Measurements from ENCODE around the gene TMED1. TPM values are rescaled to one million over a fixed set of nuclear protein-coding genes. Genes with fewer than 3 reads are reported as not detected.
"Not testable (repeated sequence)": the region's sequence is repeated elsewhere in the genome, so short reads cannot be mapped to it uniquely, and the experiment has no call there.

TMED1 gene
- total and polyA plus RNA-seq, 10 donors, result 13.1 to 30.5 (median 19.3) TPM

DNA sequence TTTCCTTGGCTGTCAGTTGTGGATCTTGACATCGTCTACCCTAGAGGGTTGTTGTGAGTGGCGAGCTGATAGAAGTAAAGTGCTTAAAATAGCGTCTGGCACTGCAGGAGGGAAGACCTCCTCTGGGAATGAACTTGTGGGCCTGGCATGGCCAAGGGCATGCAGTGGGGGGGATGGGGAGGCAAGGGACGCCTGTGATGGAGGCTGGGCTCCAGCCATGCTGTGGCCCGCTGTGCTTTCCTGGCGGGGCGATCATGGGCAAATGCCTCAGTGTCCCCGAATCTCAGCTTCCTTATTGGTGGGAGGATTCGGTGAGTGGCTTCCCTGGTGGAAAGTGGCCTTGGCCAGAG lies 46.1 kb upstream of the TMED1 start:
- no peak overlapping the region for H3K27ac ChIP-seq
- H3K27me3 ChIP-seq (replicated peaks in 1 of 7), result no peaks in the 10 kb centered on the region
- no peak overlapping the region for H3K4me3 ChIP-seq
- intact Hi-C loops (cut with DNase I; ENCODE audit: low total_unique reads), result no loop called here
- WGBS, 5 donors, result 84 to 95% (median 87%) methylated on average over 9 of the region's 9 CpGs
- peaks cover 0 to 54% (median 32%) of the 10 kb centered on the region in 6 donors for H3K4me1 ChIP-seq
- H3K9me3 ChIP-seq, result no peaks in the 10 kb centered on the region
- DNase-seq, result no peak
- TF ChIP-seq POLR2AphosphoS5 (IDR thresholded peaks at IDR 0.05) (no peak), POLR2A (IDR thresholded peaks at IDR 0.05) (no peak)
- TF ChIP-seq, protein P1, sequence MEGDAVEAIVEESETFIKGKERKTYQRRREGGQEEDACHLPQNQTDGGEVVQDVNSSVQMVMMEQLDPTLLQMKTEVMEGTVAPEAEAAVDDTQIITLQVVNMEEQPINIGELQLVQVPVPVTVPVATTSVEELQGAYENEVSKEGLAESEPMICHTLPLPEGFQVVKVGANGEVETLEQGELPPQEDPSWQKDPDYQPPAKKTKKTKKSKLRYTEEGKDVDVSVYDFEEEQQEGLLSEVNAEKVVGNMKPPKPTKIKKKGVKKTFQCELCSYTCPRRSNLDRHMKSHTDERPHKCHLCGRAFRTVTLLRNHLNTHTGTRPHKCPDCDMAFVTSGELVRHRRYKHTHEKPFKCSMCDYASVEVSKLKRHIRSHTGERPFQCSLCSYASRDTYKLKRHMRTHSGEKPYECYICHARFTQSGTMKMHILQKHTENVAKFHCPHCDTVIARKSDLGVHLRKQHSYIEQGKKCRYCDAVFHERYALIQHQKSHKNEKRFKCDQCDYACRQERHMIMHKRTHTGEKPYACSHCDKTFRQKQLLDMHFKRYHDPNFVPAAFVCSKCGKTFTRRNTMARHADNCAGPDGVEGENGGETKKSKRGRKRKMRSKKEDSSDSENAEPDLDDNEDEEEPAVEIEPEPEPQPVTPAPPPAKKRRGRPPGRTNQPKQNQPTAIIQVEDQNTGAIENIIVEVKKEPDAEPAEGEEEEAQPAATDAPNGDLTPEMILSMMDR (IDR thresholded peaks at IDR 0.05 in 8 of 11, conservative IDR thresholded peaks at IDR 0.05 in 3 of 11), result no peak
- peaks cover 0 to 12% (median 0%) of the 10 kb centered on the region in 6 donors for H3K36me3 ChIP-seq

DNA sequence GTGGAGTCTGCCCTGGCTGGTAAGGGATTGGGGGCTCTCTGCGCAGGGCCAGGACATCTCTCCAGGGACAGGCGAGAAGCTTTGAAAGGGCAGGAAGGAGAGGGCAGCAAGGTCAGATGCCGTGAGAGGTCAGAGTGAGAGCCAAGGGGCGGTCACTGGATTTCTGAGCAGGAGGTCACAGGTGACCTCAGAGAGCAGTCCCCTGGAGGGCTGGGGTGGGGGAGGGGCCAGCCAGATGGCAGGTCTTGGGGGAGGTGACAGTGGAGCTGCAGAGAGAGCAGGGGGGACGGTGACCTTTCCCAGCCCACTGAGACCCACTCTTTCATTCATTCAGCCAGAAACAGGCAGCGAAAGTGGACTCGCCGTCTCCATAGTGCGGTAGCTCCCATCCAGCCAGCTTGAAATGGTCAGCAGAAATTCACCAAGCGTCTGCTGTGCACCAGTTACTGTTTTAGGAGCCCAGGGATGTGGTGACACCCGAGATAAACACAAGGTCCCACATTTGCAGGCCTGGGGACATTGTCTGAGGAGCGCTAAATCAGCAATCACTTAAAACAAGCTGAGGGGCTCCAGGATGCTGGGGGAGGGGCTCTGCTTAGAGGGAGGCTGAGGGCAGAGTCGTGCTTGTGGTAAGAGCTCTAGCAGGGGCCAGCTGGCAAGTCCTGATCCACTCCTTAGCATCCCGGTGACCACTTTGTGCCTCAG lies 45.5 kb upstream of the TMED1 start:
- Histone ChIP-seq H3K4me3 (no peak overlapping the region), H3K9me3 (no peaks in the 10 kb centered on the region), H3K4me1 (peaks cover 0 to 54% (median 36%) of the 10 kb centered on the region in 6 donors), H3K27me3 (replicated peaks in 1 of 7) (no peaks in the 10 kb centered on the region), H3K27ac (no peak overlapping the region), H3K36me3 (peaks cover 0 to 12% (median 0%) of the 10 kb centered on the region in 6 donors)
- no peak for DNase-seq
- TF ChIP-seq, protein P1 (IDR thresholded peaks at IDR 0.05 in 8 of 11, conservative IDR thresholded peaks at IDR 0.05 in 3 of 11), result no peak
- TF ChIP-seq POLR2A (IDR thresholded peaks at IDR 0.05) (no peak), POLR2AphosphoS5 (IDR thresholded peaks at IDR 0.05) (no peak)
- intact Hi-C loops (cut with DNase I; ENCODE audit: low total_unique reads), result no loop called here
- 76 to 87% (median 83%) methylated on average over 14 of the region's 14 CpGs for WGBS, 5 donors

DNA sequence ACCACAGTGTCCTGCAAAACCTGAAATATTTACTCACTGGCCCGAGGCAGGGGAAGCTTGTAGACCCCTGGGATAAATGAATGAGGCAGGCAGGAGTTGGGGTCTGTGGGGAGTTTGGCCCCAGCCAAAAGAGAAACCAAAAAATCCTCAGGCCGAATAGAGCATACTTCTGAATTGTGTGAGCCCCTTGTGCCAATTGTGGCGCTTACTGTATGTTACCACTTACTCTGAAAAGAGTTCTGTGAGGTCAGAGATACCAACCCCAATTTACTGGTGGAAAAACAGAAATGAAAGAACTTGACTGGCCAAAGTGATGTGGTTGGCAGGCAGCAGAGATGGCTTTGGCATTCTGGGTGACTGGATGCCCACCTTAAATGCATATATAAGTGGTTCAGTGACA lies 42.2 kb upstream of the TMED1 start:
- TF ChIP-seq POLR2A (IDR thresholded peaks at IDR 0.05) (no peak), POLR2AphosphoS5 (IDR thresholded peaks at IDR 0.05) (no peak)
- TF ChIP-seq, protein P1 (IDR thresholded peaks at IDR 0.05 in 8 of 11, conservative IDR thresholded peaks at IDR 0.05 in 3 of 11), result no peak

DNA sequence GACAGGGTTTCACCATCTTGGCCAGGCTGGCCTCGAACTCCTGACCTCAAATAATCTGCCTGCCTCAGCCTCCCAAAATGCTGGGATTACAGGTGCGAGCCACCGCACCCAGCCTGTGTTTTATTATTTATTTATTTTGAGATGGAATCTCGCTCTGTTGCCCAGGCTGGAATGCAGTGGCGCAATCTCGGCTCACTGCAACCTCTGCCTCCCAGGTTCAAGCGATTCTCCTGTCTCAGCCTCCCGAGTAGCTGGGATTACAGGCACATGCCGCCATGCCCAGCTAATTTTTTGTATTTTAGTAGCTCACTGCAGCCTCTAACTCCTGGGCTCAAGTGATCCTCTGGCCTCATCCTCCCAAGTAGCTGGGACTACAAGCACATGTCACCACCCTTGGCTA lies 41.6 kb upstream of the TMED1 start:
- intact Hi-C loops (cut with DNase I; ENCODE audit: low total_unique reads); H3K36me3 ChIP-seq; DNase-seq; H3K9me3 ChIP-seq; H3K4me3 ChIP-seq; H3K27me3 ChIP-seq (replicated peaks in 1 of 7): not testable (repeated sequence)
- H3K4me1 ChIP-seq, result peaks cover 6 to 80% (median 46%) of the 10 kb centered on the region in 6 donors
- WGBS, 5 donors, result 95 to 99% (median 97%) methylated on average over 9 of the region's 9 CpGs
- H3K27ac ChIP-seq, result peak overlapping the region in 6 of 8 donors; percentile 14 to 79 (median 62)

More for the DNA sequence above, 42.2 kb upstream of the TMED1 start:
- Histone ChIP-seq H3K27ac (peak overlapping the region in 5 of 8 donors; percentile 14 to 79 (median 70)), H3K9me3 (no peaks in the 10 kb centered on the region), H3K36me3 (peaks cover 0 to 12% (median 0%) of the 10 kb centered on the region in 6 donors), H3K4me3 (no peak overlapping the region), H3K4me1 (peaks cover 3 to 73% (median 40%) of the 10 kb centered on the region in 6 donors), H3K27me3 (replicated peaks in 1 of 7) (no peaks in the 10 kb centered on the region)
- intact Hi-C loops (cut with DNase I; ENCODE audit: low total_unique reads), result no loop called here
- 57 to 75% (median 74%) methylated on average over 3 of the region's 3 CpGs for WGBS, 5 donors
- DNase-seq, result no peak
